K562 (cell line): ENCODE data around the gene ZNF335. TPM values are rescaled to one million over a fixed set of nuclear protein-coding genes. Genes with fewer than 3 reads are reported as not detected.

ENCODE experiments used
- ARHGAP35 ChIP-seq: fragments of 450-650 bp; IDR thresholded peaks from 2 replicates; pipeline ENCODE4 v1.6.1; 2018; ENCODE audit not compliant: partially characterized antibody
- ARID2 ChIP-seq: fragments of 450-650 bp; IDR thresholded peaks from 2 replicates; pipeline ENCODE4 v1.6.1; 2017; ENCODE audit warnings: antibody characterized with exemption, mild to moderate bottlenecking
- ASH1L ChIP-seq: fragments of 450-650 bp; IDR thresholded peaks from 2 replicates; pipeline ENCODE4 v1.6.1; 2018; ENCODE audit warnings: borderline replicate concordance, mild to moderate bottlenecking, low read depth; ENCODE audit not compliant: partially characterized antibody
- CBX8 ChIP-seq: fragments of 200-600 bp; sonication (generic); IDR thresholded peaks from 2 replicates; pipeline ENCODE4 v1.6.1; 2012; ENCODE audit warnings: borderline replicate concordance, mixed run types, low read depth, mild to moderate bottlenecking, moderate library complexity, mixed read lengths, low read length, control low read depth, inconsistent platforms; ENCODE audit not compliant: poor library complexity, severe bottlenecking; ENCODE audit errors: extremely low read depth
- DACH1 ChIP-seq: fragments of 450-650 bp; IDR thresholded peaks from 2 replicates; pipeline ENCODE4 v1.6.1; 2018; ENCODE audit not compliant: partially characterized antibody
- MCM2 ChIP-seq: fragments of 450-650 bp; IDR thresholded peaks from 2 replicates; pipeline ENCODE4 v1.6.1; 2017; ENCODE audit warnings: low read depth, mild to moderate bottlenecking
- MEF2D ChIP-seq: conservative IDR thresholded peaks from 2 replicates; pipeline ENCODE4 v1.6.1; 2016; ENCODE audit warnings: low read depth, missing genetic modification characterization, missing compliant biosample characterization
- PRPF4 ChIP-seq: fragments of 200-400 bp; formaldehyde crosslinking; IDR thresholded peaks from one replicate; pipeline ENCODE4 v1.6.1; 2017; ENCODE audit warnings: low read length, low read depth, mild to moderate bottlenecking; ENCODE audit not compliant: insufficient read depth, poor library complexity, severe bottlenecking
- PTTG1 ChIP-seq: fragments of 450-650 bp; IDR thresholded peaks from 2 replicates; pipeline ENCODE4 v1.6.1; 2016; ENCODE audit warnings: low read depth, mild to moderate bottlenecking, missing genetic modification characterization, missing compliant biosample characterization
- RBM34 ChIP-seq: fragments of 200-400 bp; formaldehyde crosslinking; IDR thresholded peaks from 2 replicates; pipeline ENCODE4 v1.6.1; 2018; ENCODE audit warnings: low read length, borderline replicate concordance; ENCODE audit not compliant: insufficient read depth
- ZFX ChIP-seq: sonication (generic); formaldehyde crosslinking; IDR thresholded peaks from 2 replicates; pipeline ENCODE4 v1.8.0; 2022; ENCODE audit warnings: mild to moderate bottlenecking, missing genetic modification reagents, moderate library complexity
- ZNF12 ChIP-seq: sonication (generic); formaldehyde crosslinking; IDR thresholded peaks from 2 replicates; pipeline ENCODE4 v1.4.0; 2020; ENCODE audit warnings: mild to moderate bottlenecking, missing genetic modification reagents
- ZNF197 ChIP-seq: fragments of 200-800 bp; sonication (Bioruptor generic); IDR thresholded peaks from 2 replicates; pipeline ENCODE4 v1.6.1; 2016; ENCODE audit warnings: low read depth, missing genetic modification characterization, missing compliant biosample characterization
- ZNF561 ChIP-seq: fragments of 450-650 bp; formaldehyde crosslinking; conservative IDR thresholded peaks from 2 replicates; pipeline ENCODE4 v1.4.0; 2020; ENCODE audit warnings: mild to moderate bottlenecking, moderate library complexity
- polyA plus RNA-seq, 8 experiments: library from polyadenylated mRNA; depleted of rRNA in 4 of 8; stranded (reverse) in 5 of 8; unstranded in 3 of 8; fragments of >200 nt; fragmentation: Nextera tagmentation in 2 of 8; fragmentation: Illumina TruSeq in 1 of 8; extraction: Ambion mirVana in 2 of 8; extraction: Trizol in 1 of 8; gene quantifications; 2 replicates each; pipeline versions ENCODE4 v1.2.1 to v1.2.3, GENCODE V29; 2011 to 2014; ENCODE audit warnings: inconsistent platforms in 1 of 8, missing spikeins in 1 of 8
- total RNA-seq, 7 experiments: library from RNA; depleted of rRNA in 6 of 7; stranded (reverse); fragments of >200 nt in 6 of 7; fragmentation: Illumina TruSeq in 2 of 7; extraction: Trizol in 2 of 7; gene quantifications; 2 replicates each; pipeline versions ENCODE4 v1.2.1 to v1.2.3, GENCODE V29; 2011 to 2021; ENCODE audit warnings: low replicate concordance in 1 of 7
- TF ChIP-seq, protein P1 (sequence below): sonication (generic); formaldehyde crosslinking; IDR thresholded peaks from 2 replicates; pipeline ENCODE4 v1.8.1; 2023; ENCODE audit warnings: mild to moderate bottlenecking, missing genetic modification reagents
- TF ChIP-seq, protein P2 (sequence below): fragments of 250-450 bp; sonication (Bioruptor Pico); IDR thresholded peaks from 2 replicates; pipeline ENCODE4 v1.4.0; 2020; ENCODE audit warnings: mild to moderate bottlenecking, moderate library complexity, borderline replicate concordance
- TF ChIP-seq, protein P3 (sequence below): fragments of 450-650 bp; formaldehyde crosslinking; IDR thresholded peaks from 2 replicates; pipeline ENCODE4 v1.4.0; 2020; ENCODE audit warnings: mild to moderate bottlenecking, moderate library complexity
- TF ChIP-seq, protein P4 (sequence below), 2 experiments: fragments of 200-800 bp in 1 of 2; sonication (Bioruptor generic) in 1 of 2; sonication (generic) in 1 of 2; formaldehyde crosslinking in 1 of 2; IDR thresholded peaks in 1 of 2; conservative IDR thresholded peaks in 1 of 2; 2 replicates each; pipeline versions ENCODE4 v1.5.0 to v1.6.1; 2016 to 2020; ENCODE audit warnings: missing compliant biosample characterization in 1 of 2, missing genetic modification characterization in 1 of 2, missing genetic modification reagents in 1 of 2

ZNF335 gene
- total and polyA plus RNA-seq, 9 of the 15 experiments (the other 6 are each of a cell fraction or from before 2014, with no cell fraction given) = 0.39 to 16.0 (median 7.6) TPM

DNA sequence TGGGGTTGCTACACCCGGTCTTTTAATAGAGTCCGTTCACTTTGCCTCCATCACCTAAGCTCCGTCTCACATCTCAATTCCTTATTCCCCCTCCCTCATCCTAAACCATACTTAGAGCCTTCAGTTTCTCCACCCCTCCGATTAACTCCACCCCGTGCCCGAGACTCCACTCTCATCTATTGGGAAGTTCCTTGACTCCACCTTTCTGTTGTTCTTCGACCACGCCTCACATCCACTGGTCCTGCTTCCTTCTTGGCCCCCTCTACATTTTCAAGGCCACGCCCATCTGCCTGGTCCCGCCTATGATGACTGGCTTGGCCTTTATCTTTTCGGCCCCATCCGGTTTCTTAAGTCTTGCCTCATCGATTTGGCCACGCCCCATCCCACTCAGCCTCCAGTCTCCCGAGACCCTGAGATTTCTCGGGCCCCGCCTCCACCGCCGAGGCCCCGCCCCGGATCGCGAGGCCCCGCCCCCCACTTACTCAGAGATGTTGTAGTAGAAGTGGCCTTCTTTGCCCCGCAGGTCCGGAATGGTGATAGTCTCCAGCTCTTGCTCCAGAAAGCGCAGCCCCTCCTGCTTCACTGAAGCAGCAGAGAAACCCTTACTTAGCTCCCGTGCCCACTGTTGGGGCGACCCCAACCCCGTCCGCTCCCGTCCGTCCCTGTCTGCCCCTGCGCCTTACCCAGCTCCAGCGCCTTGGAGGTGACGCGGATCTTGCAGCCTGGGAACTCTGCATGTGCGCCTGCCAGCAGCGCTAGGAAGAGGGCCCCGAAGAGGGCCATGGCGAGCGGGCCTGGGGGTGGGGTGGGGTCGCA lies 61.1 kb downstream of the ZNF335 start (continued):
- TF ChIP-seq, protein P1, sequence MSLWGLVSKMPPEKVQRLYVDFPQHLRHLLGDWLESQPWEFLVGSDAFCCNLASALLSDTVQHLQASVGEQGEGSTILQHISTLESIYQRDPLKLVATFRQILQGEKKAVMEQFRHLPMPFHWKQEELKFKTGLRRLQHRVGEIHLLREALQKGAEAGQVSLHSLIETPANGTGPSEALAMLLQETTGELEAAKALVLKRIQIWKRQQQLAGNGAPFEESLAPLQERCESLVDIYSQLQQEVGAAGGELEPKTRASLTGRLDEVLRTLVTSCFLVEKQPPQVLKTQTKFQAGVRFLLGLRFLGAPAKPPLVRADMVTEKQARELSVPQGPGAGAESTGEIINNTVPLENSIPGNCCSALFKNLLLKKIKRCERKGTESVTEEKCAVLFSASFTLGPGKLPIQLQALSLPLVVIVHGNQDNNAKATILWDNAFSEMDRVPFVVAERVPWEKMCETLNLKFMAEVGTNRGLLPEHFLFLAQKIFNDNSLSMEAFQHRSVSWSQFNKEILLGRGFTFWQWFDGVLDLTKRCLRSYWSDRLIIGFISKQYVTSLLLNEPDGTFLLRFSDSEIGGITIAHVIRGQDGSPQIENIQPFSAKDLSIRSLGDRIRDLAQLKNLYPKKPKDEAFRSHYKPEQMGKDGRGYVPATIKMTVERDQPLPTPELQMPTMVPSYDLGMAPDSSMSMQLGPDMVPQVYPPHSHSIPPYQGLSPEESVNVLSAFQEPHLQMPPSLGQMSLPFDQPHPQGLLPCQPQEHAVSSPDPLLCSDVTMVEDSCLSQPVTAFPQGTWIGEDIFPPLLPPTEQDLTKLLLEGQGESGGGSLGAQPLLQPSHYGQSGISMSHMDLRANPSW (CRISPR knock-in tag) = no peak
- TF ChIP-seq MEF2D (tag) = 0 out of 2 replicates have a peak, but pooled peaks have one; percentile 7
- peak; percentile 68 for TF ChIP-seq ZFX
- TF ChIP-seq, protein P2, sequence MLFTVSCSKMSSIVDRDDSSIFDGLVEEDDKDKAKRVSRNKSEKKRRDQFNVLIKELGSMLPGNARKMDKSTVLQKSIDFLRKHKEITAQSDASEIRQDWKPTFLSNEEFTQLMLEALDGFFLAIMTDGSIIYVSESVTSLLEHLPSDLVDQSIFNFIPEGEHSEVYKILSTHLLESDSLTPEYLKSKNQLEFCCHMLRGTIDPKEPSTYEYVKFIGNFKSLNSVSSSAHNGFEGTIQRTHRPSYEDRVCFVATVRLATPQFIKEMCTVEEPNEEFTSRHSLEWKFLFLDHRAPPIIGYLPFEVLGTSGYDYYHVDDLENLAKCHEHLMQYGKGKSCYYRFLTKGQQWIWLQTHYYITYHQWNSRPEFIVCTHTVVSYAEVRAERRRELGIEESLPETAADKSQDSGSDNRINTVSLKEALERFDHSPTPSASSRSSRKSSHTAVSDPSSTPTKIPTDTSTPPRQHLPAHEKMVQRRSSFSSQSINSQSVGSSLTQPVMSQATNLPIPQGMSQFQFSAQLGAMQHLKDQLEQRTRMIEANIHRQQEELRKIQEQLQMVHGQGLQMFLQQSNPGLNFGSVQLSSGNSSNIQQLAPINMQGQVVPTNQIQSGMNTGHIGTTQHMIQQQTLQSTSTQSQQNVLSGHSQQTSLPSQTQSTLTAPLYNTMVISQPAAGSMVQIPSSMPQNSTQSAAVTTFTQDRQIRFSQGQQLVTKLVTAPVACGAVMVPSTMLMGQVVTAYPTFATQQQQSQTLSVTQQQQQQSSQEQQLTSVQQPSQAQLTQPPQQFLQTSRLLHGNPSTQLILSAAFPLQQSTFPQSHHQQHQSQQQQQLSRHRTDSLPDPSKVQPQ (CRISPR knock-in tag) = no peak
- TF ChIP-seq DACH1 = no peak
- no peak for TF ChIP-seq CBX8
- TF ChIP-seq ARHGAP35 = no peak
- TF ChIP-seq, protein P3, sequence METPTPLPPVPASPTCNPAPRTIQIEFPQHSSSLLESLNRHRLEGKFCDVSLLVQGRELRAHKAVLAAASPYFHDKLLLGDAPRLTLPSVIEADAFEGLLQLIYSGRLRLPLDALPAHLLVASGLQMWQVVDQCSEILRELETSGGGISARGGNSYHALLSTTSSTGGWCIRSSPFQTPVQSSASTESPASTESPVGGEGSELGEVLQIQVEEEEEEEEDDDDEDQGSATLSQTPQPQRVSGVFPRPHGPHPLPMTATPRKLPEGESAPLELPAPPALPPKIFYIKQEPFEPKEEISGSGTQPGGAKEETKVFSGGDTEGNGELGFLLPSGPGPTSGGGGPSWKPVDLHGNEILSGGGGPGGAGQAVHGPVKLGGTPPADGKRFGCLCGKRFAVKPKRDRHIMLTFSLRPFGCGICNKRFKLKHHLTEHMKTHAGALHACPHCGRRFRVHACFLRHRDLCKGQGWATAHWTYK (CRISPR knock-in tag) = no peak
- TF ChIP-seq PRPF4 = no peak
- no peak for TF ChIP-seq PTTG1
- peak; percentile 51 for TF ChIP-seq ASH1L
- TF ChIP-seq ARID2 = no peak
- no peak for TF ChIP-seq MCM2
- no peak for TF ChIP-seq RBM34
- TF ChIP-seq, protein P4, sequence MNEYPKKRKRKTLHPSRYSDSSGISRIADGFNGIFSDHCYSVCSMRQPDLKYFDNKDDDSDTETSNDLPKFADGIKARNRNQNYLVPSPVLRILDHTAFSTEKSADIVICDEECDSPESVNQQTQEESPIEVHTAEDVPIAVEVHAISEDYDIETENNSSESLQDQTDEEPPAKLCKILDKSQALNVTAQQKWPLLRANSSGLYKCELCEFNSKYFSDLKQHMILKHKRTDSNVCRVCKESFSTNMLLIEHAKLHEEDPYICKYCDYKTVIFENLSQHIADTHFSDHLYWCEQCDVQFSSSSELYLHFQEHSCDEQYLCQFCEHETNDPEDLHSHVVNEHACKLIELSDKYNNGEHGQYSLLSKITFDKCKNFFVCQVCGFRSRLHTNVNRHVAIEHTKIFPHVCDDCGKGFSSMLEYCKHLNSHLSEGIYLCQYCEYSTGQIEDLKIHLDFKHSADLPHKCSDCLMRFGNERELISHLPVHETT (CRISPR knock-in tag; conservative IDR thresholded peaks at IDR 0.05 in 1 of 2, IDR thresholded peaks at IDR 0.05 in 1 of 2) = no peak
- no peak for TF ChIP-seq ZNF12 (CRISPR knock-in tag)
- TF ChIP-seq ZNF561 (CRISPR knock-in tag) = no peak
- no peak for TF ChIP-seq ZNF197 (CRISPR knock-in tag)
